ENCODE measurements around the gene GFPT1.
"Not testable (repeated sequence)": the region's sequence is repeated elsewhere in the genome, so short reads cannot be mapped to it uniquely, and the experiment has no call there.

The GFPT1 gene

GRCh38 chr2:69382547-69382946 lies 4.5 kb downstream of the GFPT1 start:
- no peak for DNase-seq

- no peak for DNase-seq
Observed at GRCh38 chr2:69381337-69381737, 5.7 kb downstream of the GFPT1 start.

- no peak for DNase-seq
Observed at GRCh38 chr2:69380072-69380917, 6.7 kb downstream of the GFPT1 start.

DNA sequence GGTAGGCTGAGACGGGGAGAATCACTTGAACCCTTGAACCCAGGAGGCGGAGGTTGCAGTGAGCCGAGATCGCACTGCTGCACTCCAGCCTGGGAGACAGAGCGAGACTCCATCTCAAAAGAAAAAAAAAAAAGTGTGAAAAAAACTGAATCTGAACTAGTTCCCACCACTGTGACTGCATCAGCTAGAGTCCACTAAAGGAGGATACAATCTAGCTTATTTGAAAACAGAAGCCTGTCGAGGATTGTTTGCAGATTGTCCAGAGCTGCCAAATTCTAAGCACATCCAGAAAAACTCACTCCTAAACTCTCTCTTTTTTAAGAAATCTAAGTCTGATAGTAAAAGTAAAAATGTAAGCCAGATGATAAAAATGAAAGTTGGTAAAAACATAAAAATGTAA lies 10.6 kb downstream of the GFPT1 start:
- no peak for DNase-seq

- no peak for DNase-seq
Observed at GRCh38 chr2:69375494-69376353, 11.3 kb downstream of the GFPT1 start.

- no peak for DNase-seq
Observed at GRCh38 chr2:69372767-69373166, 14.3 kb downstream of the GFPT1 start.

DNA sequence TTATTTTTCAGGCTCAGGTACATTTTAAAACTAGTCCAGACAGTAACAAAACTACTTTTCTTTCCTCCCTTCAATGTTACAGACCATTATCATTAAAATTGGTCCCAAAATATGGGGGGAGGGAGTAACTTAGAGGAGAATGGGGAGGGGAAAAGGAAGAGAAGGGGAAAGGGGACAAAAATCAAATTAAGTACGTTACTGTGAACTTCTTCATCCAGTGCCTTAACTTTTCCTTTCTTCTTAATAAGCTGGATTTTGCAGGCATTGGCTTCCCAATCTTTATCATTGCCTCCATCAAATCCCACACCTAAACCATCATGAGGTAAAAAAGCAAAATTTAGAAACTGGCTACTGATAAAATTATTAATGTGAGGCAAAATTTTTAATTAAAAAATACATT lies 17.2 kb downstream of the GFPT1 start:
- DNase-seq, result no peak

DNA sequence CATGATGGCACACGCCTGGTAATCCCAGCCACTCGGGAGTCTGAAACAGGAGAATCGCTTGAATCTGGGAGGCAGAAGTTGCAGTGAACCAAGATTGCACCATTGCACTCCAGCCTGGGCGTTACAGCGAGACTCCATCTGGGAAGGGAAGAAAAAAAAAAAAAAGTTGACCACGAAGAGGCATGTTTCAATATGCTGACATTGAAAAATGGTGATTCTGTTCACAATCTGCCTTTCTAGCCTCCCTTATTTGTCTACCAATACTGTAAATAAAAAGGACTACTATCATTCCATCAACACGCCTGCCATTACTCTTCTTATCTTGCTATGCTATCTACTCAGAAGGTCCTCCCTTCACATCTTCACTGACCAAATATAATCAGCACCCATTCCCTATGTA lies 18.4 kb downstream of the GFPT1 start:
- DNase-seq, result no peak

DNA sequence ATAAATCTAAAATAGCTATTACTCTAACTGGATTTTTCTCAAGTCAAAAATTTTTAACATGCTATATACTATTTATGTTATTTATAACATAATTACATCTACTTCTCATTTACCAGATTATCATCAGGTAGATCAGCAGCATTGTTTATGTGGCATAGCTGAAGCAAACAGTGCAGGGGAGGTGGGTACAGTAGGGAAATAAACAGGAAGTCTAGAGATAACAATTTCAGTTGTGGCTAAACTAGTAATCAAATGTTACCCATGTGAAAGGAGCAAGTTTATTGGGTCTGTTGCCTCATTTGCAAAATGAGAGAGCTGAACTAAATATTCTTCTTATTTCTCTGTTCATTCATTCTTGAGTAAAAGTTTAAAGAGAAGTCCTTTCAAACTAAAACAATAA lies 27.7 kb downstream of the GFPT1 start:
- DNase-seq, result no peak

- DNase-seq, result no peak
Observed at GRCh38 chr2:69358914-69359313, 28.1 kb downstream of the GFPT1 start.

DNA sequence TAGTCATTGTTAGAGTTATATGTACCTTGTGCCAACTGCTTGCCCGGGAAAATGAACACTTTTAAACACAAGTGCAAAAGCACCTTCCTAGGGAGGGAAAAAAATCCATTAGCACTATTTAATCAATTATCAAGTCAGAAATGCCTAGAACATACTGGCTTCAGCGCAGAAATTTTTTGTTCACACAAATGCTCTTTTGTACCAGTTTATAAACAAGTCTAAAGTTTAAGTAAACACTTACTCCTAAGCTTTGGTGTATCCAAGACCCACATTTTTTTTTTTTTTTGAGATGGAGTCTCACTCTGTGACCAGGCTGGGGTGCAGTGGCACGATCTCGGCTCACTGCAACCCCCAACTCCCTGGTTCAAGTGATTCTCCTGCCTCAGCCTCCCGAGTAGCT lies 30.6 kb downstream of the GFPT1 start:
- no peak for DNase-seq

DNA sequence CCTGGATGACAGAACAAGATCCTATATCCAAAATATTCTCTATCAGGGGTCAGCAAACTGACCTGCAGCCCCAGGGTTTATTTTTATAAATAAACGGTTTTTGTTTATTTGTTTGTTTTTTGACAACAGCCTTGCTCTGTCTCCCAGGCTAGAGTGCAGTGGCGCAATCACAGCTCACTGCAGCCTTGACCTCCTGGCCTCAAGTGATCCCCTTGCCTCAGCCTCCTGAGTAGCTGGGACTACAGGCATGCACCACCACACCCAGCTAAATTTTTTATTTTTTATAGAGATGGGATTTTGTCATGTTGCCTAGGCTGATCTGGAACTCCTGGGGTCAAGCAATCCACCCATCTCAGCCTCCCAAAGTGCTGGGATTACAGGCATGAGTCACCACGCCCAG lies 32.1 kb downstream of the GFPT1 start:
- not testable (repeated sequence) for DNase-seq

DNA sequence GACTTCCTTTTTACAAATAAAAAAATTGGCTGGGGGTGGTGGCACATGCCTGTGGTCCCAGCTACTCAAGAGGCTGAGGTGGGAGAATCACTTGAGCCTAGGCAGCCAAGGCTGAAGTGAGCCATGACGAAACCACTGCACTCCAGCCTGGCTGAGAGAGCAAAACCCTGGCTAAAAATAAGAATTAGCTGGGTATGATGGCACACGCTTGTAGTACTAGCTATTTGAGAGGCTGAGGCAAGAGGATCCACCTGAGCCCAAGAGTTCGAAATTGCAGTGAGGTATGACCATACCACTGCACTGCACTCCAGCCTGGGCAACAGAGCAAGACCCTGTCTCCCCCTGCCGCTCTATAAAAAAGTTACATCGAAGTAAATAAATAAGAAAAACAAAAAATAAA lies 33.7 kb downstream of the GFPT1 start:
- no peak for DNase-seq

DNA sequence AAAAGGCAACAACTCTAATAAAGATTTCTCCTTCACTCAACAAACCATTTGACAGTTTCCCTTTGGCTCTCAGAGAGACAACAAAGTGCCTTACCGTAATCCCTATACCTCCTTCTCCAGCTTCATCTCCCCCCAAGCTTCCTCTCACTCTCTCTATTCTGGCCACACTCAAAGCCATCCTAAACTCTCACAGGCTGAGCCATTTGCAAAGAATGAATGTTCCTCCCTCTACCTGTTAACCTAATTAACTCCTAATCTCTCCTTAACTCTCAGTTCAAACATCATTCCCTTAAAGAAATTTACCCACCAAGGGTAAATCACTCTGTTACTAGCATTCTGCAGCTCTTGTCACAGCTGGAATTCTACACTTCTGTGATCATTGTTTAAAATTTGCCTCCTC lies 38.2 kb downstream of the GFPT1 start:
- no peak for DNase-seq

DNA sequence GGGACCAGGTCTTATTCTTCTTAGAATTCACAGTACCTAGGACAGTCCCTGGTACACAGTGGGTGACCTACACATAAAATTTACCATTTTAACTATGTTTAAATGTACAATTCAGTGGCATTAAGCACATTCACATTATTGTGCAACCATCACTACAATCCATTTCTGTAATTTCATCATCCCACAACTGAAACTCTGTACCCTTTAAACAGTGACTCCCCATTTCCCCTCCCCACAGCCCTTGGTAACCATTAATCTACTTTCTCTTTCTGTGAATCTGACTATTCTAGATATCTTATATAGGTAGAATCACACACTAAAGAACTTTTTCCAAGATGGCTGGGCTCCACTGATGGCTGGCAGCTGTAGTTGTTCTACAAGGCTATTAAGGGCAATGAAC lies 41.6 kb downstream of the GFPT1 start:
- no peak for DNase-seq

GRCh38 chr2:69344305-69344704 lies 42.7 kb downstream of the GFPT1 start:
- DNase-seq, result no peak

DNA sequence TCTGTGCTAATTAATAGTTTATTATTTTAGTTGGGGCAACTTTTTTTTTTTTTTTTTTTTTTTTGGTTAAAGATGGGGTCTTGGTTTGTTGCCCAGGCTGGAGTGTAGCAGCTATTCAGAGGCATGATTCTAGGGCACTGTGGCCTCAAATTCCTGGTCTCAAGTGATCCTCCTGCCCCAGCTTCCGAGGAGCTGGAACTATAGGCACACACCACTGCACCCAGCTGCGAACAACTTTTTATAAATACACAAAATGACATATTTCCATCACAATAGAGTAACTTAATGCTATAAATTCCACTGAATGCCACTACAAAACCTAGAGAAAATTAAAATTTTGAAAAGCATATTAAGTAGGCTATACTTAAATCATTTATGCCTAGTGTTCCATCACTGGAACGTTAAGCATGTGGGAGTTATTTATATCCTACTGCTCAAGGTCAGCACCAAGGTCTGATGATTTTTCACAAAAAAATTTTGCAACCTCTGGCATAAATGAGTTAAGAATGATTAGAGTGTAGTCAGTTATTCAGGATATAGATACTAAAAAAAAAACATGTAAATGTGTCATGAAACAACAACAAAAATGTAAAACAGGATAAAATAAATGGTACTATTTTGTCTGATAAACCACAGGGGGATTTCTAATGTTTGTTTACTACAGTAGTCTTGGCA lies 46.8 kb downstream of the GFPT1 start:
- no peak for DNase-seq

DNA sequence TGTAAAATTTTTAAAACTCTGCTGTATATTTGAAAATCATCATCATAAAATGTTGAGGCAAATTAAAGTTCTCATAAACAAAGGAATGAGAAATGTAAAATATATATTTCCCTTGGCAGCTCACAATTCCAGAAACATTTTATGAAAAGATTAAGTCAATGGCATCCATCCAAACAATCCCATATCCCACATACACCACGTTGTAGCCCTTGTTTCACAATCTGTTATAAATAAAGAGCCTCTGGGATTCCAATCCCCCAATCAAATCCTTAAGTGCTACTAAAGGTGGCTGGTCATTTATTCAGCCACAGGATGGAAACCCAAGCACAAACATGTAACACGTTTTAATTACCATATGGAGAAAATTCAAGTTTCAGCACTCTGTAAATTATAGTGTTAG lies 51.7 kb downstream of the GFPT1 start:
- no peak for DNase-seq

DNA sequence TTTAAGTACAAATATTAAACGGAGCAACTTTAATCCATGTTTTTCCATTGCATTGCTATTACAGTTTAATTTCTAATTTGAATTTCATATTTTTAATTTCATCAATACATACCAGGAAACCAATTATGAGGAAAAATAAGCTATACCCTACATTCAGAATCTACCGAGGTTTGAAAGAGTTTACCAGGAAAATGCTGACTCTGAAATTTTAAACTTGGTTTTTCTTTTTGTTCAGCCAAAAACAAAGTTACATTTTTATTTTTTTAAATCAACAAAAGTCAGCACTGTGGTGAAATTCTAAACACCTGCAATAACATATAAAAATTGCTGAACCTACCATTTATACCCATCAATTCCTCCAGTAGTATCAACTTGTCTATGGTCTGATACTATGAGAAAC lies 53.7 kb downstream of the GFPT1 start:
- DNase-seq, result no peak

DNA sequence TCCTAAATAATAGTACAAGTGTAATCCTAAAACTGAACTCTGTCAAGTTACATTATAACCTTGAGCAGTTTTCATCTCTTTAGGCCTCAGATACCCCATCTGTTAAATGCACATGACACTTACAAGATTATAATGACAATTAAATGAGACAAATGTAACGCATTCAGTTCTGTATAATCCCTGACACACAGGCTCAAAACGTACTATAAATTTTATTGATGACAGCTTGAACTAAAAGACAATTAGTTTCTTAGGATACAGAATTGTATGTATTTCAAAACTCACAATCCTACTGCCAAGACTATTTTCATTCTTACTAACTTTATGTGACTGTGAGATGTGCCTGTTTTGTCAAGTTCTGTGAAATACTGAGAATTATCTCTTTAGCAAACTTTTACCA lies 56.2 kb downstream of the GFPT1 start:
- DNase-seq, result no peak

GRCh38 chr2:69322631-69323030 lies 64.4 kb downstream of the GFPT1 start:
- DNase-seq, result no peak

GRCh38 chr2:69316550-69316949 lies 70.5 kb downstream of the GFPT1 start:
- no peak for DNase-seq

- no peak for DNase-seq
Observed at GRCh38 chr2:69315160-69315761, 71.8 kb downstream of the GFPT1 start.

Data from NCI-H2171 (cell line).